ENCODE measurements around the gene KCTD15.

Gene KCTD15

DNA sequence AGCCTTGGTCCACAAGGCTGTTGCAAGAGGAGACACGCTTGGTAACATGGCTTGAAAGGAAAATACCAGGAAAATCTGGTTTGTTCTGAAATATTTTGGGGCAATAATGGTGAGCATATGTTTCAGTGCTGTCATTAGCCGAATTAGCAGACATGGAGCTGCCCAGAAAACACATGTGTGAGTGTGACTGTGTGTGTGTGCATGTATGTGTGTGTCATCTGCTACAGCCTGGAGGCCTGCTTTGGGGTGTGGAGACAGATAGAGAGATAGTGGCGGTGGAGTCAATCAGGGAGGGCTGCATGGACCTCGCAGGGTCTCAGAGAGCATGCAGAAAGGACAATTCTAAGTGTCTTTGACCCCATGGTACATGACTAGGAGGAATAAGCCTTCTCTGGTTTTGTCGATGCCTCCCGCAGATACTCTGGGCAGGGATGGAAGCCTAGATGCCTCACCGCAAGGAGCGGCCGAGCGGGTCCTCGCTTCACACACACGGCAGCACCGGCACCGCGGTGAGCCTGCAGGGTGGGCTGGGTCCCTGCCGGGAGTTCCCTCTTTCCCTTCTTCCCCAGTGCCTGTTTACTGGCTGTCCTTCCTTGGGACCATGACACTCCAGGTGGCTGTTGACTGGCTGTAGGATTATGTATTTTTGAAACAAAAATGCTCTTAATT lies 3.5 kb downstream of the KCTD15 start:
- DNase-seq (no peak), ATAC-seq (ENCODE audit: insufficient read depth, low read depth) (no peak)
- no peak overlapping the region for H3K9ac ChIP-seq (ENCODE audit: low read depth, low read length)
- no peak overlapping the region for H3K4me3 ChIP-seq (ENCODE audit: low read depth in 1 of 2, low read length in 2 of 2)
- H3K4me1 ChIP-seq (ENCODE audit: insufficient read depth, low read length) = no peaks in the 10 kb centered on the region
- H3K9me3 ChIP-seq (ENCODE audit: insufficient read depth, low read length, severe bottlenecking) = no peaks in the 10 kb centered on the region
- no peak overlapping the region for H3K4me2 ChIP-seq (ENCODE audit: insufficient read depth, low read length)
- H3K79me2 ChIP-seq (ENCODE audit: insufficient read depth, low read length) = no peaks in the 10 kb centered on the region
- no peak overlapping the region for H3K27ac ChIP-seq (ENCODE audit: low read length)
- no peak overlapping the region for H2AFZ ChIP-seq (ENCODE audit: low read depth, low read length)
- 0 out of 2 replicates have a peak, but pooled peaks cover 2% of the 10 kb centered on the region for H4K20me1 ChIP-seq (ENCODE audit: insufficient read depth, low read length)
- no peaks in the 10 kb centered on the region for H3K36me3 ChIP-seq (ENCODE audit: insufficient read depth, low read length)
- no peaks in the 10 kb centered on the region for H3K27me3 ChIP-seq (ENCODE audit: insufficient read depth, low read length, poor library complexity)
- TF ChIP-seq EZH2 (IDR thresholded peaks at IDR 0.05; ENCODE audit: borderline replicate concordance, low read depth, low read length, severe bottlenecking) = no peak
- TF ChIP-seq, protein P1, sequence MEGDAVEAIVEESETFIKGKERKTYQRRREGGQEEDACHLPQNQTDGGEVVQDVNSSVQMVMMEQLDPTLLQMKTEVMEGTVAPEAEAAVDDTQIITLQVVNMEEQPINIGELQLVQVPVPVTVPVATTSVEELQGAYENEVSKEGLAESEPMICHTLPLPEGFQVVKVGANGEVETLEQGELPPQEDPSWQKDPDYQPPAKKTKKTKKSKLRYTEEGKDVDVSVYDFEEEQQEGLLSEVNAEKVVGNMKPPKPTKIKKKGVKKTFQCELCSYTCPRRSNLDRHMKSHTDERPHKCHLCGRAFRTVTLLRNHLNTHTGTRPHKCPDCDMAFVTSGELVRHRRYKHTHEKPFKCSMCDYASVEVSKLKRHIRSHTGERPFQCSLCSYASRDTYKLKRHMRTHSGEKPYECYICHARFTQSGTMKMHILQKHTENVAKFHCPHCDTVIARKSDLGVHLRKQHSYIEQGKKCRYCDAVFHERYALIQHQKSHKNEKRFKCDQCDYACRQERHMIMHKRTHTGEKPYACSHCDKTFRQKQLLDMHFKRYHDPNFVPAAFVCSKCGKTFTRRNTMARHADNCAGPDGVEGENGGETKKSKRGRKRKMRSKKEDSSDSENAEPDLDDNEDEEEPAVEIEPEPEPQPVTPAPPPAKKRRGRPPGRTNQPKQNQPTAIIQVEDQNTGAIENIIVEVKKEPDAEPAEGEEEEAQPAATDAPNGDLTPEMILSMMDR (IDR thresholded peaks at IDR 0.05; ENCODE audit: borderline replicate concordance, extremely low read depth, low read length, poor library complexity, severe bottlenecking) = no peak

DNA sequence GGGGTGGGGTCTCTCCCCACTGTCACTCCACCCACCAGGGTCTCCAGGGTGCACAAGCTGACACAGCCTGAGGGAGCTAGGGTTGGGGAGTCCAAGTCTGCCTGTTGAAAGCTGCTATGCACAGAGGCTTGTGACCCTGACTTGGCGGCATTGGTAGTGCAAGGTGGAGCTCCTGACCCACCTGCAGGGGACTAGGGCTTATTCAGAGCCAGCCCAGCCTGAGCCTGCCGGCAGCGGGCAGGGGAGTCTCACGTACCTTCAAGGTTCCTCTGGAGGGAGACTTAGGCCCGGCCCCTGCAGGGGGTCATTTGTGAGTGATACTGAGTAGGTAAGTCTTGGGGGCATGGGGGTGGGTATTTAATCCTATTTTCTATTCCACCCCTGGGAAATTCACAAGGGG lies 4.7 kb downstream of the KCTD15 start:
- no peak overlapping the region for H3K27ac ChIP-seq (ENCODE audit: low read length)

DNA sequence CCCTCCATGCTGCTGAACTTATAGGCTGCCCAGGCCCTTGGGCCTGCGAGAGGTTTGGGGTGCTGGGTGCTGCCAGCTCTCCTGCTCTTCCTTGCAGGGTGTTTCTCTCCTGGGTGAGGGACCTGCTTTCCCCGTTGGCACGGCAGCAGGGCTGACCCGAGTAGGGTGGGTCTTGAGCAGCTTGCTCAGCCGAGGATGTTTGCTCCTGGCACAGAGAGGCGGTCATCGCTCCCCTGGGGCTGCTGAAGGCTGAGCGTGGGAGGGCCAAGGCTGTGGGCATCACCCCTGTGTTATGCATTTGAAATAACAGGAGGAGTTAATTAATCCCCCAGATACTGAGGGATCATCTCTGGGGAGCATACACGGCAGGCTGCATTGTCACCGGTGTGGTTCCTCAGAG lies 5.3 kb downstream of the KCTD15 start:
- Histone ChIP-seq H3K9me3 (ENCODE audit: insufficient read depth, low read length, severe bottlenecking) (no peaks in the 10 kb centered on the region), H3K27ac (ENCODE audit: low read length) (no peak overlapping the region), H3K9ac (ENCODE audit: low read depth, low read length) (no peak overlapping the region), H3K27me3 (ENCODE audit: insufficient read depth, low read length, poor library complexity) (no peaks in the 10 kb centered on the region), H3K4me3 (ENCODE audit: low read depth in 1 of 2, low read length in 2 of 2) (no peak overlapping the region), H3K4me1 (ENCODE audit: insufficient read depth, low read length) (no peaks in the 10 kb centered on the region), H3K4me2 (ENCODE audit: insufficient read depth, low read length) (no peak overlapping the region), H4K20me1 (ENCODE audit: insufficient read depth, low read length) (peaks cover 10% of the 10 kb centered on the region; the same call in 1 of the 2 replicates), H2AFZ (ENCODE audit: low read depth, low read length) (no peak overlapping the region), H3K36me3 (ENCODE audit: insufficient read depth, low read length) (no peaks in the 10 kb centered on the region), H3K79me2 (ENCODE audit: insufficient read depth, low read length) (no peaks in the 10 kb centered on the region)
- ATAC-seq (ENCODE audit: insufficient read depth, low read depth) (no peak), DNase-seq (no peak)
- TF ChIP-seq, protein P1 (IDR thresholded peaks at IDR 0.05; ENCODE audit: borderline replicate concordance, extremely low read depth, low read length, poor library complexity, severe bottlenecking) = no peak
- no peak for TF ChIP-seq EZH2 (IDR thresholded peaks at IDR 0.05; ENCODE audit: borderline replicate concordance, low read depth, low read length, severe bottlenecking)

More for the DNA sequence above, 4.7 kb downstream of the KCTD15 start:
- H2AFZ ChIP-seq (ENCODE audit: low read depth, low read length) = no peak overlapping the region
- DNase-seq = no peak
- no peak overlapping the region for H3K4me2 ChIP-seq (ENCODE audit: insufficient read depth, low read length)
- H3K27me3 ChIP-seq (ENCODE audit: insufficient read depth, low read length, poor library complexity) = no peaks in the 10 kb centered on the region
- H3K79me2 ChIP-seq (ENCODE audit: insufficient read depth, low read length) = no peaks in the 10 kb centered on the region
- no peaks in the 10 kb centered on the region for H3K36me3 ChIP-seq (ENCODE audit: insufficient read depth, low read length)
- H3K4me1 ChIP-seq (ENCODE audit: insufficient read depth, low read length) = no peaks in the 10 kb centered on the region
- H3K4me3 ChIP-seq (ENCODE audit: low read depth in 1 of 2, low read length in 2 of 2) = no peak overlapping the region
- H3K9ac ChIP-seq (ENCODE audit: low read depth, low read length) = no peak overlapping the region
- peaks cover 6% of the 10 kb centered on the region; the same call in 1 of the 2 replicates for H4K20me1 ChIP-seq (ENCODE audit: insufficient read depth, low read length)
- no peak for TF ChIP-seq EZH2 (IDR thresholded peaks at IDR 0.05; ENCODE audit: borderline replicate concordance, low read depth, low read length, severe bottlenecking)
- TF ChIP-seq, protein P1 (IDR thresholded peaks at IDR 0.05; ENCODE audit: borderline replicate concordance, extremely low read depth, low read length, poor library complexity, severe bottlenecking) = no peak
- ATAC-seq (ENCODE audit: insufficient read depth, low read depth) = no peak
- no peaks in the 10 kb centered on the region for H3K9me3 ChIP-seq (ENCODE audit: insufficient read depth, low read length, severe bottlenecking)

Data from DND-41 (cell line).